Left hindlimb (tissue), 1 donor: ENCODE measurements around the gene ATOH8.

Experiments used
- DNase-seq: peaks from one replicate; pipeline ENCODE4 v3.0.0-alpha.2; 2018

Gene ATOH8

GRCh38 chr2:85719609-85720240 is 34.1 kb upstream of the ATOH8 start:
- DNase-seq: no peak

GRCh38 chr2:85720533-85720932 is 33.3 kb upstream of the ATOH8 start:
- no peak for DNase-seq

GRCh38 chr2:85721641-85722040 is 32.1 kb upstream of the ATOH8 start:
- DNase-seq: no peak

GRCh38 chr2:85722519-85722918 is 31.3 kb upstream of the ATOH8 start:
- no peak for DNase-seq

- DNase-seq: no peak
Observed at GRCh38 chr2:85723707-85724360, 30.0 kb upstream of the ATOH8 start.

GRCh38 chr2:85724731-85725181 is 29.0 kb upstream of the ATOH8 start:
- no peak for DNase-seq

- DNase-seq: no peak
Observed at GRCh38 chr2:85725451-85725850, 28.3 kb upstream of the ATOH8 start.

- no peak for DNase-seq
Observed at GRCh38 chr2:85727798-85728197, 26.0 kb upstream of the ATOH8 start.

GRCh38 chr2:85728342-85728741 is 25.4 kb upstream of the ATOH8 start:
- no peak for DNase-seq

GRCh38 chr2:85728883-85729824 is 24.6 kb upstream of the ATOH8 start:
- peak; percentile 89 for DNase-seq

- no peak for DNase-seq
Observed at GRCh38 chr2:85729825-85730510, 23.8 kb upstream of the ATOH8 start.

- DNase-seq: no peak
Observed at GRCh38 chr2:85730686-85731230, 23.0 kb upstream of the ATOH8 start.

GRCh38 chr2:85731606-85732005 is 22.2 kb upstream of the ATOH8 start:
- DNase-seq: no peak

- no peak for DNase-seq
Observed at GRCh38 chr2:85732467-85733120, 21.2 kb upstream of the ATOH8 start.

- DNase-seq: no peak
Observed at GRCh38 chr2:85733121-85733960, 20.4 kb upstream of the ATOH8 start.

GRCh38 chr2:85734015-85734414 is 19.8 kb upstream of the ATOH8 start:
- no peak for DNase-seq

GRCh38 chr2:85734942-85735608 is 18.7 kb upstream of the ATOH8 start:
- no peak for DNase-seq

- no peak for DNase-seq
Observed at GRCh38 chr2:85735691-85736090, 18.1 kb upstream of the ATOH8 start.

- no peak for DNase-seq
Observed at GRCh38 chr2:85736456-85737355, 17.1 kb upstream of the ATOH8 start.
